GM23338 (cell line): Measurements from ENCODE around the gene CD93. TPM values are rescaled to one million over a fixed set of nuclear protein-coding genes. Genes with fewer than 3 reads are reported as not detected.
A peak's percentile ranks its signal among the peaks of the same experiment; 100 is the strongest.

Experiments used
- ATAC-seq: fragments of 200-7000 bp; cut with Tn5 transposase; 3 replicates; pipeline ENCODE4 v1.9.1; 2020
- DNase-seq: peaks from one replicate; pipeline ENCODE4 v3.0.0-alpha.2; 2015; ENCODE audit warnings: low spot score
- H2AFZ ChIP-seq: fragments of 200-600 bp; sonication (generic); 2 replicates; pipeline ENCODE4 v1.8.0; 2016; ENCODE audit warnings: antibody characterized with exemption, mild to moderate bottlenecking, moderate library complexity
- H3F3A ChIP-seq: fragments of 200-600 bp; sonication (generic); replicated peaks from 2 replicates; pipeline ENCODE4 v1.8.0; 2017; ENCODE audit warnings: antibody characterized with exemption, mixed run types, low read depth
- H3K27ac ChIP-seq: fragments of 200-600 bp; sonication (generic); 2 replicates; pipeline ENCODE4 v1.6.1; 2016; ENCODE audit warnings: low read depth
- H3K27me3 ChIP-seq: fragments of 200-600 bp; sonication (generic); 2 replicates; pipeline ENCODE4 v1.8.0; 2016; ENCODE audit warnings: mild to moderate bottlenecking, mixed run types, moderate library complexity; ENCODE audit not compliant: insufficient read depth
- H3K36me3 ChIP-seq: fragments of 200-600 bp; sonication (generic); 2 replicates; pipeline ENCODE4 v1.8.0; 2016; ENCODE audit warnings: mild to moderate bottlenecking; ENCODE audit not compliant: insufficient read depth
- H3K4me1 ChIP-seq: fragments of 200-600 bp; sonication (generic); 2 replicates; pipeline ENCODE4 v1.8.0; 2016; ENCODE audit warnings: mild to moderate bottlenecking, moderate library complexity; ENCODE audit not compliant: insufficient read depth
- H3K4me2 ChIP-seq: fragments of 200-600 bp; sonication (generic); 2 replicates; pipeline ENCODE4 v1.7.1; 2017; ENCODE audit warnings: mixed run types
- H3K4me3 ChIP-seq: fragments of 200-600 bp; sonication (generic); 2 replicates; pipeline ENCODE4 v1.6.1; 2016; ENCODE audit warnings: mixed run types
- H3K79me2 ChIP-seq: fragments of 200-600 bp; sonication (generic); replicated peaks from 2 replicates; pipeline ENCODE4 v1.8.0; 2017; ENCODE audit warnings: mild to moderate bottlenecking; ENCODE audit not compliant: insufficient read depth
- H3K9me2 ChIP-seq: fragments of 200-600 bp; sonication (generic); 2 replicates; pipeline ENCODE4 v1.8.0; 2017; ENCODE audit not compliant: insufficient read depth
- H4K20me1 ChIP-seq: fragments of 200-600 bp; sonication (generic); replicated peaks from 2 replicates; pipeline ENCODE4 v1.8.0; 2017; ENCODE audit warnings: mild to moderate bottlenecking; ENCODE audit not compliant: insufficient read depth
- H3K27ac Mint-ChIP-seq: 2 replicates; pipeline ENCODE4 v1.8.0; 2020; ENCODE audit warnings: inconsistent platforms, mild to moderate bottlenecking, moderate library complexity, mixed read lengths
- H3K27me3 Mint-ChIP-seq: 3 replicates; pipeline ENCODE4 v1.8.0; 2022; ENCODE audit warnings: low read depth, mild to moderate bottlenecking, moderate library complexity, mixed read lengths, inconsistent platforms; ENCODE audit not compliant: insufficient read depth, poor library complexity
- H3K36me3 Mint-ChIP-seq: 3 replicates; pipeline ENCODE4 v1.8.0; 2021; ENCODE audit warnings: low read depth, mild to moderate bottlenecking, inconsistent platforms, moderate library complexity, mixed read lengths
- H3K4me1 Mint-ChIP-seq: 3 replicates; pipeline ENCODE4 v1.8.0; 2020; ENCODE audit warnings: mild to moderate bottlenecking, inconsistent platforms, mixed read lengths
- H3K4me3 Mint-ChIP-seq: 3 replicates; pipeline ENCODE4 v1.8.0; 2021; ENCODE audit warnings: moderate library complexity, mild to moderate bottlenecking, inconsistent platforms, mixed read lengths
- H3K9me3 Mint-ChIP-seq: 3 replicates; pipeline ENCODE4 v1.8.0; 2020; ENCODE audit warnings: moderate library complexity, mild to moderate bottlenecking, inconsistent platforms, mixed read lengths
- EZH2phosphoT487 ChIP-seq: fragments of 200-600 bp; sonication (generic); IDR thresholded peaks from one replicate; pipeline ENCODE4 v1.8.1; 2018; ENCODE audit warnings: antibody characterized with exemption; ENCODE audit not compliant: unreplicated experiment
- JUNB ChIP-seq: IDR thresholded peaks from one replicate; pipeline ENCODE4 v1.6.1; 2016; ENCODE audit warnings: antibody characterized with exemption; ENCODE audit not compliant: unreplicated experiment
- POLR2AphosphoS5 ChIP-seq: IDR thresholded peaks from 2 replicates; pipeline ENCODE4 v1.6.1; 2016; ENCODE audit warnings: antibody characterized with exemption, low read depth
- STAT1 ChIP-seq: IDR thresholded peaks from one replicate; pipeline ENCODE4 v1.6.1; 2016; ENCODE audit warnings: antibody characterized with exemption; ENCODE audit not compliant: unreplicated experiment
- ZNF114 ChIP-seq: fragments of 250-450 bp; sonication (Bioruptor Pico); IDR thresholded peaks from 2 replicates; pipeline ENCODE4 v1.5.0; 2020; ENCODE audit warnings: mild to moderate bottlenecking, moderate library complexity
- ZNF331 ChIP-seq: fragments of 250-450 bp; sonication (Bioruptor Pico); IDR thresholded peaks from 2 replicates; pipeline ENCODE4 v1.5.0; 2020; ENCODE audit warnings: low read depth, mild to moderate bottlenecking, moderate library complexity
- polyA plus RNA-seq: library from polyadenylated mRNA; unstranded; fragments of >200 nt; fragmentation: Nextera tagmentation; extraction: Ambion mirVana; gene quantifications from 2 replicates; pipeline ENCODE4 v1.2.1, GENCODE V29; 2016
- total RNA-seq: library from RNA; depleted of rRNA; stranded (reverse); fragments of >200 nt; shearing (Covaris generic); gene quantifications from 2 replicates; pipeline ENCODE4 v1.2.3, GENCODE V29; 2014
- TF ChIP-seq, protein P1 (sequence below): IDR thresholded peaks from 2 replicates; pipeline ENCODE4 v1.6.1; 2016; ENCODE audit warnings: antibody characterized with exemption
- TF ChIP-seq, protein P2 (sequence below): fragments of 250-450 bp; sonication (Bioruptor Pico); IDR thresholded peaks from 2 replicates; pipeline ENCODE4 v1.5.0; 2020; ENCODE audit warnings: mild to moderate bottlenecking, moderate library complexity

Gene CD93
- total and polyA plus RNA-seq, 2 experiments from 2014 or later: 0.03 TPM; not detected in 1

DNA sequence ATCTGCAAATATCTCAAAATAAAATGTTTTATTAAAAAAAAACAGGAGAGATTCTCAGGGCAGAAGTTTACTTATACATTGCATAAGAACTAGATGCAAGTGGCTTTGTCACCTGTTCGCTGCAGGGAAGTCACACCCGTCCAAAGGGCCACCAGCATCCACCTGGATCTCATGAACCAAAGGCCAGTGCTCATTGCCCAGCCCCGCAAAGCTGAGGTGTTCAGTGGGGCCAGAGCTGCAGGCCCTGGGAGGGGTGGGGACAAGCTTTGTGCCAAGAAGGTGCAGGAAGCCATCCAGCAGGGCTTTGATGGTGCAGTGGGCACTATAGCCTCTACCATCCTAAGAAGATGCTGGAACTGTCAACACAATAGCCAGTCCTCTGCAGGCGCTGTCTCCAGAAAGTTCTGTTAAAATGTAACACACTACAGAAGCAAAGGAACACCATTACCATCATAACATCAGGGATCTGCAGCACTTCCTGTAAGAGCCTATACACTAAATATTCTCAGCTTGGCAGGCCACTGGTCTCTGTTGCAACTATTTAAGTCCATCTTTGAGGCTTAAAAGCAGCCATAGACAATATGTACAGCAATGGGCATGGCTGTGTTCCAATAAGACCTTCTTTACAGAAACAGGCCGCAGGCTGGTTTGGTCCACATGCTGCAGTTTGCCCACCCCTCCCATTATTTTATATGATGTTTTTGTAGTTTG is 15.7 kb upstream of the CD93 start:
- Histone ChIP-seq H3K4me3 (no peak overlapping the region), H3K36me3 (no peaks in the 10 kb centered on the region), H3K4me2 (no peak overlapping the region), H3F3A (no peaks in the 10 kb centered on the region), H3K27ac (no peak overlapping the region), H3K27me3 (no peaks in the 10 kb centered on the region), H3K4me1 (no peaks in the 10 kb centered on the region), H3K79me2 (no peaks in the 10 kb centered on the region), H2AFZ (no peak overlapping the region), H3K9me2 (no peaks in the 10 kb centered on the region), H4K20me1 (no peaks in the 10 kb centered on the region)
- DNase-seq: no peak
- Mint-ChIP-seq H3K4me3 (no peak overlapping the region), H3K36me3 (no peaks in the 10 kb centered on the region), H3K27me3 (peaks cover 2% of the 10 kb centered on the region), H3K9me3 (no peaks in the 10 kb centered on the region), H3K27ac (no peak overlapping the region), H3K4me1 (peaks cover 3% of the 10 kb centered on the region; the same call in 2 of the 3 replicates)
- ATAC-seq: no peak
- TF ChIP-seq EZH2phosphoT487: no peak

DNA sequence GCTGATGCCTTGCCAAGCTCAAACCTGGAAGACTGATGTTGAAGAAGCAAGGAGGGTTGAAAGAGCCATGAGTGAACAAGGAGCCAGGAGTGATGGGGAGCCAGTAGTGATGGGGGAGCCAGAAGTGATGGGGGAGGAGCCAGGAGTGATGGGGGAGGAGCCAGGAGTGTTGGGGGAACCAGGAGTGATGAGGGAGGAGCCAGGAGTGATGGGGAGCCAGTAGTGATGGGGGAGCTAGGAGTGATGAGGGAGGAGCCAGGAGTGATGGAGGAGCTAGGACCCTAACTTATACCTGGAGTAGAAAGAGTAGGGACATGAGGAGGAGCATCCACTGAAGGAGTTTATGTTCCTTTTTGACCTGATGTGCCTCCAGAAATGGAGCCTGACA is 14.6 kb upstream of the CD93 start:
- H4K20me1 ChIP-seq: no peaks in the 10 kb centered on the region
- no peak overlapping the region for H3K4me3 Mint-ChIP-seq
- no peak for TF ChIP-seq JUNB
- TF ChIP-seq STAT1: no peak
- TF ChIP-seq, protein P1, sequence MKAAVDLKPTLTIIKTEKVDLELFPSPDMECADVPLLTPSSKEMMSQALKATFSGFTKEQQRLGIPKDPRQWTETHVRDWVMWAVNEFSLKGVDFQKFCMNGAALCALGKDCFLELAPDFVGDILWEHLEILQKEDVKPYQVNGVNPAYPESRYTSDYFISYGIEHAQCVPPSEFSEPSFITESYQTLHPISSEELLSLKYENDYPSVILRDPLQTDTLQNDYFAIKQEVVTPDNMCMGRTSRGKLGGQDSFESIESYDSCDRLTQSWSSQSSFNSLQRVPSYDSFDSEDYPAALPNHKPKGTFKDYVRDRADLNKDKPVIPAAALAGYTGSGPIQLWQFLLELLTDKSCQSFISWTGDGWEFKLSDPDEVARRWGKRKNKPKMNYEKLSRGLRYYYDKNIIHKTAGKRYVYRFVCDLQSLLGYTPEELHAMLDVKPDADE: no peak
- TF ChIP-seq, protein P2, sequence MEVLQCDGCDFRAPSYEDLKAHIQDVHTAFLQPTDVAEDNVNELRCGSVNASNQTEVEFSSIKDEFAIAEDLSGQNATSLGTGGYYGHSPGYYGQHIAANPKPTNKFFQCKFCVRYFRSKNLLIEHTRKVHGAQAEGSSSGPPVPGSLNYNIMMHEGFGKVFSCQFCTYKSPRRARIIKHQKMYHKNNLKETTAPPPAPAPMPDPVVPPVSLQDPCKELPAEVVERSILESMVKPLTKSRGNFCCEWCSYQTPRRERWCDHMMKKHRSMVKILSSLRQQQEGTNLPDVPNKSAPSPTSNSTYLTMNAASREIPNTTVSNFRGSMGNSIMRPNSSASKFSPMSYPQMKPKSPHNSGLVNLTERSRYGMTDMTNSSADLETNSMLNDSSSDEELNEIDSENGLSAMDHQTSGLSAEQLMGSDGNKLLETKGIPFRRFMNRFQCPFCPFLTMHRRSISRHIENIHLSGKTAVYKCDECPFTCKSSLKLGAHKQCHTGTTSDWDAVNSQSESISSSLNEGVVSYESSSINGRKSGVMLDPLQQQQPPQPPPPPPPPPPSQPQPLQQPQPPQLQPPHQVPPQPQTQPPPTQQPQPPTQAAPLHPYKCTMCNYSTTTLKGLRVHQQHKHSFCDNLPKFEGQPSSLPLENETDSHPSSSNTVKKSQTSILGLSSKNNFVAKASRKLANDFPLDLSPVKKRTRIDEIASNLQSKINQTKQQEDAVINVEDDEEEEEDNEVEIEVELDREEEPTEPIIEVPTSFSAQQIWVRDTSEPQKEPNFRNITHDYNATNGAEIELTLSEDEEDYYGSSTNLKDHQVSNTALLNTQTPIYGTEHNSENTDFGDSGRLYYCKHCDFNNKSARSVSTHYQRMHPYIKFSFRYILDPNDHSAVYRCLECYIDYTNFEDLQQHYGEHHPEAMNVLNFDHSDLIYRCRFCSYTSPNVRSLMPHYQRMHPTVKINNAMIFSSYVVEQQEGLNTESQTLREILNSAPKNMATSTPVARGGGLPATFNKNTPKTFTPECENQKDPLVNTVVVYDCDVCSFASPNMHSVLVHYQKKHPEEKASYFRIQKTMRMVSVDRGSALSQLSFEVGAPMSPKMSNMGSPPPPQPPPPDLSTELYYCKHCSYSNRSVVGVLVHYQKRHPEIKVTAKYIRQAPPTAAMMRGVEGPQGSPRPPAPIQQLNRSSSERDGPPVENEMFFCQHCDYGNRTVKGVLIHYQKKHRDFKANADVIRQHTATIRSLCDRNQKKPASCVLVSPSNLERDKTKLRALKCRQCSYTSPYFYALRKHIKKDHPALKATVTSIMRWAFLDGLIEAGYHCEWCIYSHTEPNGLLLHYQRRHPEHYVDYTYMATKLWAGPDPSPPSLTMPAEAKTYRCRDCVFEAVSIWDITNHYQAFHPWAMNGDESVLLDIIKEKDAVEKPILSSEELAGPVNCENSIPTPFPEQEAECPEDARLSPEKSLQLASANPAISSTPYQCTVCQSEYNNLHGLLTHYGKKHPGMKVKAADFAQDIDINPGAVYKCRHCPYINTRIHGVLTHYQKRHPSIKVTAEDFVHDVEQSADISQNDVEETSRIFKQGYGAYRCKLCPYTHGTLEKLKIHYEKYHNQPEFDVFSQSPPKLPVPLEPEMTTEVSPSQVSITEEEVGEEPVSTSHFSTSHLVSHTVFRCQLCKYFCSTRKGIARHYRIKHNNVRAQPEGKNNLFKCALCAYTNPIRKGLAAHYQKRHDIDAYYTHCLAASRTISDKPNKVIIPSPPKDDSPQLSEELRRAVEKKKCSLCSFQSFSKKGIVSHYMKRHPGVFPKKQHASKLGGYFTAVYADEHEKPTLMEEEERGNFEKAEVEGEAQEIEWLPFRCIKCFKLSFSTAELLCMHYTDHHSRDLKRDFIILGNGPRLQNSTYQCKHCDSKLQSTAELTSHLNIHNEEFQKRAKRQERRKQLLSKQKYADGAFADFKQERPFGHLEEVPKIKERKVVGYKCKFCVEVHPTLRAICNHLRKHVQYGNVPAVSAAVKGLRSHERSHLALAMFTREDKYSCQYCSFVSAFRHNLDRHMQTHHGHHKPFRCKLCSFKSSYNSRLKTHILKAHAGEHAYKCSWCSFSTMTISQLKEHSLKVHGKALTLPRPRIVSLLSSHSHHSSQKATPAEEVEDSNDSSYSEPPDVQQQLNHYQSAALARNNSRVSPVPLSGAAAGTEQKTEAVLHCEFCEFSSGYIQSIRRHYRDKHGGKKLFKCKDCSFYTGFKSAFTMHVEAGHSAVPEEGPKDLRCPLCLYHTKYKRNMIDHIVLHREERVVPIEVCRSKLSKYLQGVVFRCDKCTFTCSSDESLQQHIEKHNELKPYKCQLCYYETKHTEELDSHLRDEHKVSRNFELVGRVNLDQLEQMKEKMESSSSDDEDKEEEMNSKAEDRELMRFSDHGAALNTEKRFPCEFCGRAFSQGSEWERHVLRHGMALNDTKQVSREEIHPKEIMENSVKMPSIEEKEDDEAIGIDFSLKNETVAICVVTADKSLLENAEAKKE (CRISPR knock-in tag): no peak
- TF ChIP-seq ZNF331 (CRISPR knock-in tag): no peak
- no peak for TF ChIP-seq ZNF114
- TF ChIP-seq POLR2AphosphoS5: no peak
- H3K27ac ChIP-seq: no peak overlapping the region
- H3K9me3 Mint-ChIP-seq: no peaks in the 10 kb centered on the region
- H3K27ac Mint-ChIP-seq: no peak overlapping the region
- ATAC-seq: peak; percentile 54
- H3K79me2 ChIP-seq: no peaks in the 10 kb centered on the region
- no peaks in the 10 kb centered on the region for H3F3A ChIP-seq
- no peaks in the 10 kb centered on the region for H3K36me3 ChIP-seq
- peaks cover 2% of the 10 kb centered on the region for H3K27me3 Mint-ChIP-seq
- no peaks in the 10 kb centered on the region for H3K27me3 ChIP-seq
- no peak overlapping the region for H3K4me3 ChIP-seq
- H3K4me2 ChIP-seq: no peak overlapping the region
- H2AFZ ChIP-seq: no peak overlapping the region
- no peaks in the 10 kb centered on the region for H3K4me1 ChIP-seq
- H3K36me3 Mint-ChIP-seq: no peaks in the 10 kb centered on the region
- H3K4me1 Mint-ChIP-seq: peaks cover 3% of the 10 kb centered on the region; the same call in 2 of the 3 replicates
- no peaks in the 10 kb centered on the region for H3K9me2 ChIP-seq
- DNase-seq: no peak
